Skeletal muscle tissue (tissue), 4 donors: ENCODE results near the gene HJURP. TPM values are rescaled to one million over a fixed set of nuclear protein-coding genes. Genes with fewer than 3 reads are reported as not detected.
A peak's percentile ranks its signal among the peaks of the same experiment; 100 is the strongest.

Experiments used
- H3K27ac ChIP-seq: one replicate; pipeline ENCODE4 v1.7.0; 2013; ENCODE audit warnings: mild to moderate bottlenecking, low read depth, low read length, inconsistent platforms
- H3K27me3 ChIP-seq, 3 donors: one replicate each; pipeline ENCODE4 v1.7.0; 2013; ENCODE audit warnings: low read length in 3 of 3; ENCODE audit not compliant: control insufficient read depth in 3 of 3, insufficient read depth in 3 of 3
- H3K36me3 ChIP-seq, 3 donors: one replicate each; pipeline ENCODE4 v1.7.0; 2013; ENCODE audit warnings: low read length in 3 of 3; ENCODE audit not compliant: control insufficient read depth in 3 of 3, insufficient read depth in 3 of 3
- H3K4me1 ChIP-seq, 3 donors: one replicate each; pipeline ENCODE4 v1.7.0; 2013; ENCODE audit warnings: low read length in 3 of 3, mild to moderate bottlenecking in 3 of 3; ENCODE audit not compliant: control insufficient read depth in 3 of 3, insufficient read depth in 3 of 3
- H3K4me3 ChIP-seq, 3 donors: one replicate each; pipeline ENCODE4 v1.7.0; 2013; ENCODE audit warnings: low read length in 3 of 3
- H3K9ac ChIP-seq, 3 donors: one replicate each; pipeline ENCODE4 v1.7.0; 2013; ENCODE audit warnings: low read length in 3 of 3, mild to moderate bottlenecking in 3 of 3, moderate library complexity in 2 of 3, low read depth in 1 of 3
- H3K9me3 ChIP-seq, 3 donors: one replicate each; pipeline ENCODE4 v1.7.0; 2013; ENCODE audit warnings: low read length in 3 of 3; ENCODE audit not compliant: control insufficient read depth in 3 of 3
- total RNA-seq: library from RNA; depleted of rRNA; stranded (reverse); fragments of >200 nt; gene quantifications from one replicate; pipeline ENCODE4 v1.2.3, GENCODE V29; 2014
- donor health status: Osteomylitis.

Gene HJURP
- total RNA-seq, 1 donor from 2014 or later, result 3.1 TPM

- Histone ChIP-seq H3K4me1 (no peaks in the 10 kb centered on the region), H3K9me3 (no peaks in the 10 kb centered on the region), H3K27ac (no peak overlapping the region), H3K36me3 (no peaks in the 10 kb centered on the region), H3K9ac (no peak overlapping the region), H3K4me3 (no peak overlapping the region), H3K27me3 (peaks cover 0 to 5% (median 3%) of the 10 kb centered on the region in 3 donors)
Observed at GRCh38 chr2:233817361-233817911, 36.9 kb downstream of the HJURP start.

DNA sequence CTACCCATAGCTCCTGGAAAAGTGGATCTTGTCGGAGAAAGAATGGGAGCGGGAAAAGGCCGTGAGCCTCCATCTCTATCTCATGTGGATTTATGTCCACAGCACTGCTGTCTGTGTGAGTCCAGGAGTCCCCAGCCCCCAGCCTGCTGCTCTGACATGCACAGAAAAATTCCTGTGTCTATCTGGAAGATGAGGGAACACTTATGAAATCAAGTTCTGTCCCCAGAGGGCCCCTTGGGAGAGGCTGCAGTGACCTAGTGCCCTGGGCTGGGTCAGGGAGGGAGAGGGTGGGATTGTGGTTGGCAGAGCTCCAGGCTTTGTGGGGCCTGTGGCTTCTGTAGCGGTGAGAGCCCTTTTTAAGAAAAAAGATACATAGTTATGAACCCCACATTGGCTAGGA lies 37.6 kb downstream of the HJURP start:
- H3K9ac ChIP-seq, result no peak overlapping the region
- peak overlapping the region; percentile 23 for H3K27ac ChIP-seq
- no peaks in the 10 kb centered on the region for H3K36me3 ChIP-seq
- no peaks in the 10 kb centered on the region for H3K9me3 ChIP-seq
- H3K4me3 ChIP-seq, result no peak overlapping the region
- H3K4me1 ChIP-seq, result no peaks in the 10 kb centered on the region
- H3K27me3 ChIP-seq, result peaks cover 0 to 5% (median 3%) of the 10 kb centered on the region in 3 donors

- H3K27me3 ChIP-seq, result peaks cover 0 to 5% (median 3%) of the 10 kb centered on the region in 3 donors
- no peaks in the 10 kb centered on the region for H3K36me3 ChIP-seq
- H3K9ac ChIP-seq, result no peak overlapping the region
- no peaks in the 10 kb centered on the region for H3K4me1 ChIP-seq
- no peaks in the 10 kb centered on the region for H3K9me3 ChIP-seq
- H3K4me3 ChIP-seq, result no peak overlapping the region
- H3K27ac ChIP-seq, result peak overlapping the region; percentile 23
Observed at GRCh38 chr2:233816334-233816733, 38.0 kb downstream of the HJURP start.

DNA sequence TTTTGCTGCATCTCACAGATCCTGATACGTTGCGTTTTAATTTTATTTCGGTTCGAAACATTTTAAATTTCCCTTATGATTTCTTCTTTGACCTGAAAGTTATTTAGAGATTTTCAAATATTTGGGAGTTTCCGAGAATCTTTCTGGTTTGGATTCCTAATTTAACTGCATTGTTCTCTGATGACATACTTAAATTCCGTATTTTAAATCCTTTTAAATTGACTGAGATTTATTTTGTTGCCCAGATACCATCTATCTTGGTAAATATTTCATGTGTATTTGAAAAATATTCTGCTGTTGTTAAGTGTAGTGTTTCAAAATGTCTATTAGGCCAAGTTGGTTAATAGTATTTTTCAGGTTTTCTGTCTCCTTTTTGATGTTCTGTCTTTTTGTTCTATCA lies 38.5 kb downstream of the HJURP start:
- Histone ChIP-seq H3K27me3 (peaks cover 0 to 5% (median 3%) of the 10 kb centered on the region in 3 donors), H3K4me1 (no peaks in the 10 kb centered on the region)

DNA sequence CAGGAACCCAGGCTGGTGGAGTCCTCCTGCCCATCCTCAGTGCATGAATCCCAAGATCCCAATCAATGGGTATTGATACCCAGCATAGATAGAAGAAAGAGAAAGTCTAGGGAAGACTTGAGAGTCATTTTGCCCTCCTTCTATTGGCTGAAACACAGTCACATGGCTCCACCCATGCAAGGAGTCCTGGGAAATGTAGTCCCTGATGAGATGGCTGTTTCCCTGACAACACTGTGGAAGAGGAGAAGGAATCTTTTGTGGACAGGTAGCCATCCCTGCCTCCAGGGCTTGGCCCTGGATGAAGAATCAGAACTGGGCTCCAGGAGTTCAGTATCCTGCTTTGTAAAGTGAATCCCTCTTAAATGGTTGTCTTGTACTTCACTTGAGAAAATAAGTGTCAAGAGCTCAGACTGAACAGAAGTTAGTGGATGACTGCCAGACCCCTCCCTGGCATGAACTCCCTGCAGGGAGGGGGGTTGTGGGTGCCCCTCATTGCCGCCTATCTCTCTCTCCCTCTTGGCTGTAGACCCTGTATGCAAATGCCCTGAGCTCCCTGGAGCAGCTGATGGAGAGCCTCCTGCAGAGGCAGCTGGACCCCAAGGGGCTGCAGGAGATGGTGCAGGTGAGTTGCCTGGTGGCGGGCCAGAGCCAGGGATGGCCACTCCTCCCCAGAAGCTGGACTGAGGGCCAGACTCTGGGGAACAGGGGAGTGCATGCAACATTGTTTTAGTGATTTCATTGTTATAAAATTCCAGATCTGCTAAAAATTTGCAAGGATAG lies 40.1 kb downstream of the HJURP start:
- Histone ChIP-seq H3K9me3 (no peaks in the 10 kb centered on the region), H3K36me3 (no peaks in the 10 kb centered on the region), H3K9ac (no peak overlapping the region), H3K27me3 (peaks cover under 1 to 6% (median 2%) of the 10 kb centered on the region in 3 donors), H3K27ac (no peak overlapping the region), H3K4me3 (no peak overlapping the region), H3K4me1 (no peaks in the 10 kb centered on the region)

More for the DNA sequence above, 38.5 kb downstream of the HJURP start:
- no peak overlapping the region for H3K9ac ChIP-seq
- H3K9me3 ChIP-seq, result no peaks in the 10 kb centered on the region
- H3K27ac ChIP-seq, result no peak overlapping the region
- no peaks in the 10 kb centered on the region for H3K36me3 ChIP-seq
- H3K4me3 ChIP-seq, result no peak overlapping the region

- no peak overlapping the region for H3K27ac ChIP-seq
- no peaks in the 10 kb centered on the region for H3K4me1 ChIP-seq
- H3K27me3 ChIP-seq, result peaks cover 0 to 10% (median 9%) of the 10 kb centered on the region in 3 donors
- H3K36me3 ChIP-seq, result no peaks in the 10 kb centered on the region
- H3K9ac ChIP-seq, result no peak overlapping the region
- H3K4me3 ChIP-seq, result no peak overlapping the region
- no peaks in the 10 kb centered on the region for H3K9me3 ChIP-seq
Observed at GRCh38 chr2:233813236-233814055, 40.9 kb downstream of the HJURP start.

DNA sequence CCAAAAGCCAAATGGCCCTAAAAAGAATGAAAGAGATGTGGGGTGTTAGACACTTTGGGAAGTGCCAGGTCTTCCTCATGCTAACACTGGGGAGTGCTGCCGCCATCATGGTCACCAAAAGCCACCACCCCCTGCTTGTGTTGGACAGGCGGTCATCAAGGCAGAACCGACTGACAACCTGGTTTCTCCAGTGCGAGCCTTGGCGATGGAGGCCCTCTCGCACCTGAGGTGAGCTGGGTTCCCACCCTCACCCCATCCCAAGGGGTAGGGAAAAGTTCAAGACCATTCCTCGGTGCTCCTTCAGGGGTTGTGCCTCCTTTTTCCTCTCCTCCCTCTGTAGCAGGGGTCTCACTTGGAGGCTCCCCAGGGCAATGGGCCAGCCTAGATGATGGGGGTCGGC lies 42.6 kb downstream of the HJURP start:
- no peaks in the 10 kb centered on the region for H3K36me3 ChIP-seq
- peaks cover 0 to 23% (median 8%) of the 10 kb centered on the region in 3 donors for H3K27me3 ChIP-seq
- H3K9ac ChIP-seq, result no peak overlapping the region
- no peaks in the 10 kb centered on the region for H3K4me1 ChIP-seq
- no peaks in the 10 kb centered on the region for H3K9me3 ChIP-seq
- no peak overlapping the region for H3K4me3 ChIP-seq
- H3K27ac ChIP-seq, result no peak overlapping the region

- H3K9ac ChIP-seq, result no peak overlapping the region
- no peaks in the 10 kb centered on the region for H3K9me3 ChIP-seq
- no peaks in the 10 kb centered on the region for H3K4me1 ChIP-seq
- H3K36me3 ChIP-seq, result no peaks in the 10 kb centered on the region
- no peak overlapping the region for H3K4me3 ChIP-seq
- H3K27ac ChIP-seq, result no peak overlapping the region
- peaks cover 0 to 23% (median 8%) of the 10 kb centered on the region in 3 donors for H3K27me3 ChIP-seq
Observed at GRCh38 chr2:233811087-233811486, 43.2 kb downstream of the HJURP start.

GRCh38 chr2:233810385-233810784 lies 44.0 kb downstream of the HJURP start:
- H3K27me3 ChIP-seq, result peaks cover 0 to 23% (median 8%) of the 10 kb centered on the region in 3 donors

More at GRCh38 chr2:233810385-233810784, 44.0 kb downstream of the HJURP start:
- Histone ChIP-seq H3K27ac (no peak overlapping the region), H3K9ac (no peak overlapping the region), H3K9me3 (no peaks in the 10 kb centered on the region), H3K36me3 (no peaks in the 10 kb centered on the region), H3K4me3 (no peak overlapping the region), H3K4me1 (no peaks in the 10 kb centered on the region)
